Osteoblast (primary cell): ENCODE results near the gene ABHD4. TPM values are rescaled to one million over a fixed set of nuclear protein-coding genes. Genes with fewer than 3 reads are reported as not detected.

Source experiments
- DNase-seq: peaks from one replicate; pipeline ENCODE4 v3.0.0; 2011; ENCODE audit warnings: low spot score, mixed read lengths; ENCODE audit not compliant: insufficient read length; ENCODE audit errors: missing footprints
- H2AFZ ChIP-seq: 2 replicates; pipeline ENCODE4 v1.6.0; 2011; ENCODE audit warnings: mild to moderate bottlenecking, low read length
- H3K27ac ChIP-seq: 2 replicates; pipeline ENCODE4 v1.5.1; 2011; ENCODE audit warnings: mild to moderate bottlenecking, low read depth, low read length, moderate library complexity
- H3K27me3 ChIP-seq: 2 replicates; pipeline ENCODE4 v1.6.0; 2012; ENCODE audit warnings: mild to moderate bottlenecking, control low read depth, inconsistent platforms, low read length, moderate library complexity; ENCODE audit not compliant: insufficient read depth
- H3K36me3 ChIP-seq: 2 replicates; pipeline ENCODE4 v1.5.1; 2011; ENCODE audit warnings: mild to moderate bottlenecking, low read length, control low read depth, moderate library complexity; ENCODE audit not compliant: insufficient read depth
- H3K4me1 ChIP-seq: 2 replicates; pipeline ENCODE4 v1.5.1; 2011; ENCODE audit warnings: mild to moderate bottlenecking, low read length, control low read depth, moderate library complexity; ENCODE audit not compliant: insufficient read depth
- H3K4me2 ChIP-seq: 2 replicates; pipeline ENCODE4 v1.6.0; 2011; ENCODE audit warnings: mild to moderate bottlenecking, low read length; ENCODE audit not compliant: insufficient read depth
- H3K4me3 ChIP-seq: fragments of 200-600 bp; sonication (generic); 3 replicates; pipeline ENCODE4 v1.5.1; 2012; ENCODE audit warnings: mild to moderate bottlenecking, low read length, inconsistent platforms; ENCODE audit not compliant: insufficient read depth
- H3K79me2 ChIP-seq: 2 replicates; pipeline ENCODE4 v1.6.0; 2012; ENCODE audit warnings: mild to moderate bottlenecking, low read length, control low read depth, inconsistent platforms; ENCODE audit not compliant: insufficient read depth
- H3K9me3 ChIP-seq: 2 replicates; pipeline ENCODE4 v1.5.1; 2011; ENCODE audit warnings: low read depth, low read length, control low read depth
- H4K20me1 ChIP-seq: 2 replicates; pipeline ENCODE4 v1.6.0; 2012; ENCODE audit warnings: mild to moderate bottlenecking, low read length, control low read depth; ENCODE audit not compliant: insufficient read depth
- total RNA-seq: library from RNA; depleted of rRNA; stranded (reverse); fragments of >200 nt; gene quantifications from 2 replicates; pipeline ENCODE4 v1.2.3, GENCODE V29; 2012
- TF ChIP-seq, protein P1 (sequence below): IDR thresholded peaks from 2 replicates; pipeline ENCODE4 v1.5.1; 2011; ENCODE audit warnings: mild to moderate bottlenecking, low read depth, low read length, moderate library complexity; ENCODE audit errors: extremely low read depth

The ABHD4 gene
- total RNA-seq, 1 donor = 52.1 TPM

GRCh38 chr14:22648506-22648905, 50.4 kb downstream of the ABHD4 start:
- DNase-seq = peak; percentile 83
- no peaks in the 10 kb centered on the region for H4K20me1 ChIP-seq
- no peak overlapping the region for H3K4me3 ChIP-seq
- H3K9me3 ChIP-seq = no peaks in the 10 kb centered on the region
- no peaks in the 10 kb centered on the region for H3K36me3 ChIP-seq
- peak overlapping the region; percentile 26 for H2AFZ ChIP-seq
- peaks cover 45% of the 10 kb centered on the region for H3K4me1 ChIP-seq
- H3K27me3 ChIP-seq = peaks cover 12% of the 10 kb centered on the region
- no peak overlapping the region for H3K4me2 ChIP-seq
- TF ChIP-seq, protein P1, sequence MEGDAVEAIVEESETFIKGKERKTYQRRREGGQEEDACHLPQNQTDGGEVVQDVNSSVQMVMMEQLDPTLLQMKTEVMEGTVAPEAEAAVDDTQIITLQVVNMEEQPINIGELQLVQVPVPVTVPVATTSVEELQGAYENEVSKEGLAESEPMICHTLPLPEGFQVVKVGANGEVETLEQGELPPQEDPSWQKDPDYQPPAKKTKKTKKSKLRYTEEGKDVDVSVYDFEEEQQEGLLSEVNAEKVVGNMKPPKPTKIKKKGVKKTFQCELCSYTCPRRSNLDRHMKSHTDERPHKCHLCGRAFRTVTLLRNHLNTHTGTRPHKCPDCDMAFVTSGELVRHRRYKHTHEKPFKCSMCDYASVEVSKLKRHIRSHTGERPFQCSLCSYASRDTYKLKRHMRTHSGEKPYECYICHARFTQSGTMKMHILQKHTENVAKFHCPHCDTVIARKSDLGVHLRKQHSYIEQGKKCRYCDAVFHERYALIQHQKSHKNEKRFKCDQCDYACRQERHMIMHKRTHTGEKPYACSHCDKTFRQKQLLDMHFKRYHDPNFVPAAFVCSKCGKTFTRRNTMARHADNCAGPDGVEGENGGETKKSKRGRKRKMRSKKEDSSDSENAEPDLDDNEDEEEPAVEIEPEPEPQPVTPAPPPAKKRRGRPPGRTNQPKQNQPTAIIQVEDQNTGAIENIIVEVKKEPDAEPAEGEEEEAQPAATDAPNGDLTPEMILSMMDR = no peak
- H3K27ac ChIP-seq = peak overlapping the region; percentile 4
- H3K79me2 ChIP-seq = no peaks in the 10 kb centered on the region

GRCh38 chr14:22650046-22650739, 52.1 kb downstream of the ABHD4 start:
- Histone ChIP-seq H3K4me2 (peak overlapping the region; percentile 46), H3K4me1 (peaks cover 45% of the 10 kb centered on the region), H2AFZ (peak overlapping the region; percentile 52), H3K4me3 (no peak overlapping the region), H4K20me1 (no peaks in the 10 kb centered on the region), H3K27me3 (no peaks in the 10 kb centered on the region), H3K79me2 (no peaks in the 10 kb centered on the region), H3K36me3 (no peaks in the 10 kb centered on the region), H3K9me3 (no peaks in the 10 kb centered on the region), H3K27ac (peak overlapping the region; percentile 60)
- peak; percentile 84 for DNase-seq
- TF ChIP-seq, protein P1 = no peak

- Histone ChIP-seq H3K27ac (no peak overlapping the region), H4K20me1 (no peaks in the 10 kb centered on the region), H3K9me3 (no peaks in the 10 kb centered on the region), H3K79me2 (no peaks in the 10 kb centered on the region), H3K27me3 (no peaks in the 10 kb centered on the region), H2AFZ (no peak overlapping the region), H3K4me1 (peaks cover 42% of the 10 kb centered on the region), H3K4me3 (no peak overlapping the region), H3K36me3 (no peaks in the 10 kb centered on the region), H3K4me2 (no peak overlapping the region)
- TF ChIP-seq, protein P1 = no peak
- DNase-seq = no peak
These were observed 52.9 kb downstream of the ABHD4 start for GRCh38 chr14:22650960-22651521.

DNA sequence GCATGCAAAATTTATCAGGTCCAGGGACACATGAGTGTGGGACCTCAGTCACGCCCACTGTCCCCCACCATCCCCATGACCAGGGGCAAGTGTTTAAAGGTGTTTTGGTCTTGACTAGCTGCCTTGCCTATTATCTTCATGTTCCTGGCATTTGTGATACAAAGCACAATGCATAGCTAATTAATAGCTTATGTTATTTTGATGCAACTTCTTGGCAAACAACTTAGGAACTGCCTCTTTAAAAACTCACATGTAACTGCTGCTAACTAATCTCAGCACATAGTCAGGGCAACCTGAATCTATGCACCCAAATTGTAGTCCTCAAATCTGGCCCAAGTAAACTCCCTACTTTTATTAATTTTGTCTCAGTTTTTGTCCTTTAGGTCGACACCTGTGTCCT, 53.5 kb downstream of the ABHD4 start:
- no peak overlapping the region for H3K4me2 ChIP-seq
- no peaks in the 10 kb centered on the region for H3K27me3 ChIP-seq
- H3K4me3 ChIP-seq = no peak overlapping the region
- no peak overlapping the region for H2AFZ ChIP-seq
- TF ChIP-seq, protein P1 = no peak
- H4K20me1 ChIP-seq = no peaks in the 10 kb centered on the region
- H3K9me3 ChIP-seq = no peaks in the 10 kb centered on the region
- no peaks in the 10 kb centered on the region for H3K79me2 ChIP-seq
- no peak overlapping the region for H3K27ac ChIP-seq
- H3K36me3 ChIP-seq = no peaks in the 10 kb centered on the region
- peaks cover 41% of the 10 kb centered on the region for H3K4me1 ChIP-seq
- no peak for DNase-seq
